B cell (primary cell): Measurements from ENCODE around the gene PAF1. TPM values are rescaled to one million over a fixed set of nuclear protein-coding genes. Genes with fewer than 3 reads are reported as not detected.

Experiments
- ATAC-seq: fragments of 200-7000 bp; cut with Tn5 transposase; one replicate; pipeline ENCODE4 v1.10.0; 2021; ENCODE audit warnings: low read depth, mild to moderate bottlenecking, moderate number of reproducible peaks, moderate library complexity
- CTCF ChIA-PET: fragments of 350-600 bp; sonication (Branson Sonifier 250); formaldehyde crosslinking; loops from one replicate; lab custom pipeline; 2021; ENCODE audit warnings: antibody characterized with exemption, inconsistent platforms; lab: Charles Lee
- POLR2A ChIA-PET: fragments of 350-600 bp; sonication (Branson Sonifier 250); formaldehyde crosslinking; loops from one replicate; lab custom pipeline; 2021; ENCODE audit warnings: antibody characterized with exemption; lab: Charles Lee
- DNase-seq: peaks from one replicate; pipeline ENCODE4 v3.0.0; 2013
- H2AFZ ChIP-seq: 2 replicates; pipeline ENCODE4 v1.6.1; 2012; ENCODE audit warnings: mild to moderate bottlenecking, low read depth, low read length; ENCODE audit not compliant: insufficient read depth, poor library complexity, severe bottlenecking
- H3K27ac ChIP-seq, 2 donors: 1 replicate in 1 of 2; 2 replicates in 1 of 2; pipeline ENCODE4 v1.5.1; 2012 to 2013; ENCODE audit warnings: low read length in 2 of 2, mild to moderate bottlenecking in 2 of 2, moderate library complexity in 1 of 2
- H3K27me3 ChIP-seq, 4 experiments: fragments of 200-600 bp in 1 of 4; sonication (generic) in 1 of 4; replicated peaks in 1 of 4; 1 replicate in 2 of 4; 2 replicates in 2 of 4; pipeline versions ENCODE4 v1.6.1 to v1.7.0; 2013 to 2016; ENCODE audit warnings: low read length in 3 of 4, mild to moderate bottlenecking in 2 of 4, mixed read lengths in 1 of 4, moderate library complexity in 1 of 4; ENCODE audit not compliant: insufficient read depth in 4 of 4, control insufficient read depth in 3 of 4; ENCODE audit errors: control extremely low read depth in 1 of 4
- H3K36me3 ChIP-seq, 2 experiments: replicated peaks in 1 of 2; 1 replicate in 1 of 2; 2 replicates in 1 of 2; pipeline versions ENCODE4 v1.6.1 to v1.7.1; 2013; ENCODE audit warnings: low read length in 1 of 2; ENCODE audit not compliant: insufficient read depth in 2 of 2, control insufficient read depth in 1 of 2; ENCODE audit errors: control extremely low read depth in 1 of 2, extremely low read depth in 1 of 2
- H3K4me1 ChIP-seq, 2 donors: fragments of 200-600 bp in 1 of 2; sonication (generic) in 1 of 2; 1 replicate in 1 of 2; 2 replicates in 1 of 2; pipeline versions ENCODE4 v1.5.1 to v1.6.1; 2013 to 2017; ENCODE audit warnings: low read length in 2 of 2; ENCODE audit not compliant: control insufficient read depth in 2 of 2, insufficient read depth in 2 of 2
- H3K4me2 ChIP-seq: replicated peaks from 2 replicates; pipeline ENCODE3; 2012; ENCODE audit warnings: mild to moderate bottlenecking, low read depth, low read length; ENCODE audit not compliant: poor library complexity, severe bottlenecking
- H3K4me3 ChIP-seq, 5 experiments: fragments of 200-600 bp in 1 of 5; sonication (generic) in 1 of 5; 1 replicate in 3 of 5; 2 replicates in 2 of 5; pipeline versions ENCODE4 v1.5.1 to v1.7.0; 2011 to 2016; ENCODE audit warnings: low read length in 4 of 5, mild to moderate bottlenecking in 4 of 5, low read depth in 2 of 5, control low read depth in 1 of 5, moderate library complexity in 1 of 5; ENCODE audit not compliant: insufficient read depth in 1 of 5; ENCODE audit errors: control extremely low read depth in 1 of 5, extremely low read depth in 1 of 5
- H3K79me2 ChIP-seq: fragments of 200-600 bp; sonication (generic); one replicate; pipeline ENCODE4 v1.6.0; 2016; ENCODE audit warnings: low read length; ENCODE audit not compliant: control insufficient read depth, insufficient read depth
- H3K9ac ChIP-seq: fragments of 200-600 bp; sonication (generic); 2 replicates; pipeline ENCODE4 v1.6.1; 2017; ENCODE audit warnings: mild to moderate bottlenecking, low read length, moderate library complexity
- H3K9me3 ChIP-seq, 3 donors: one replicate each; pipeline versions ENCODE4 v1.6.1 to v1.7.1; 2013; ENCODE audit warnings: low read length in 2 of 3; ENCODE audit not compliant: control insufficient read depth in 2 of 3, insufficient read depth in 1 of 3; ENCODE audit errors: control extremely low read depth in 1 of 3
- H4K20me1 ChIP-seq: 2 replicates; pipeline ENCODE4 v1.6.0; 2012; ENCODE audit warnings: mild to moderate bottlenecking, low read length; ENCODE audit not compliant: insufficient read depth, control insufficient read depth, poor library complexity, severe bottlenecking
- H3K27ac Mint-ChIP-seq: one replicate; pipeline ENCODE4 v1.8.0; 2021; ENCODE audit warnings: mixed read lengths
- H3K27me3 Mint-ChIP-seq: one replicate; pipeline ENCODE4 v1.8.0; 2021; ENCODE audit warnings: mixed read lengths
- H3K4me1 Mint-ChIP-seq: one replicate; pipeline ENCODE4 v1.8.0; 2021; ENCODE audit warnings: mixed read lengths
- H3K4me3 Mint-ChIP-seq: one replicate; pipeline ENCODE4 v1.8.0; 2021; ENCODE audit warnings: mixed read lengths
- H3K9me3 Mint-ChIP-seq: one replicate; pipeline ENCODE4 v1.8.0; 2022; ENCODE audit warnings: mixed read lengths; ENCODE audit not compliant: insufficient read depth
- EZH2 ChIP-seq: IDR thresholded peaks from 2 replicates; pipeline ENCODE4 v1.6.1; 2012; ENCODE audit warnings: borderline replicate concordance, low read depth, mild to moderate bottlenecking, moderate library complexity, low read length; ENCODE audit not compliant: insufficient read depth, poor library complexity, severe bottlenecking
- WGBS: methylation state at CpG from one replicate; pipeline ENCODE4 v1.1.5; 2013; ENCODE audit warnings: missing lambda C conversion rate; ENCODE audit not compliant: insufficient coverage; 5-methylcytosine and 5-hydroxymethylcytosine counted together
- intact Hi-C: fragments of 100-400 bp; cut with micrococcal nuclease; formaldehyde crosslinking; loops from one replicate; pipeline ENCODE4 v1.10.0; 2022
- polyA plus RNA-seq: library from polyadenylated mRNA; depleted of rRNA; stranded (reverse); fragments of >200 nt; gene quantifications from 2 replicates; pipeline ENCODE4 v1.2.3, GENCODE V29; 2012
- total RNA-seq, 2 donors: library from RNA; stranded (reverse); fragments of 120-200 nt in 1 of 2; gene quantifications; 1 replicate in 1 of 2; 2 replicates in 1 of 2; pipeline versions ENCODE4 v1.2.3 to v1.2.4, GENCODE V29; 2013 to 2022
- TF ChIP-seq, protein P1 (sequence below): fragments of 200-600 bp; IDR thresholded peaks from one replicate; pipeline ENCODE4 v1.8.0; 2022; ENCODE audit warnings: antibody characterized with exemption, mild to moderate bottlenecking

PAF1 gene
- total and polyA plus RNA-seq, 2 donors (not counting 1 experiment from before 2014, with no cell fraction given), result 59.9 to 387 TPM

DNA sequence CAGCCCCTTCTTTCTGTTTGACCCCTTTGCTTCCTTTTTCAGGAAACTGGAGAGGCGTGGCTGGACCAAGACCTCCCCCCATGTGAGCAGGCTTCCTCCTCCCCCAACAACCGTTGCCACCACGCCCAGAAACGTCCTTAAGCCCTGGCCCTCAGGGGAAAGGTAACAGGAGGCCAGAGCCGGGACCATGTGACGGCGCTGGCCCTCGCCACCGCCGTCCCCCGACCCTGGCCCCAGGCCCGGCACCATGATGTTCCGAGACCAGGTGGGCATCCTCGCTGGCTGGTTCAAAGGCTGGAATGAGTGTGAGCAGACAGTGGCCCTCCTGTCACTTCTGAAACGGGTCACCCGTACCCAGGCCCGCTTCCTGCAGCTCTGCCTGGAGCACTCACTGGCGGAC is 34.3 kb downstream of the PAF1 start:
- H3K4me1 Mint-ChIP-seq, result peaks cover 10% of the 10 kb centered on the region
- ChIA-PET CTCF (no interaction called here), POLR2A (no interaction called here)
- Histone ChIP-seq H3K79me2 (peaks cover 22% of the 10 kb centered on the region), H2AFZ (no peak overlapping the region), H3K9me3 (no peaks in the 10 kb centered on the region), H3K4me3 (no peak overlapping the region), H3K36me3 (peaks cover 10 to 84% of the 10 kb centered on the region in 2 experiments), H3K4me2 (no peak overlapping the region), H3K9ac (no peak overlapping the region), H3K4me1 (peaks cover 4 to 6% of the 10 kb centered on the region in 2 donors), H3K27me3 (no peaks in the 10 kb centered on the region), H4K20me1 (peaks cover 7% of the 10 kb centered on the region), H3K27ac (no peak overlapping the region)
- H3K9me3 Mint-ChIP-seq, result no peaks in the 10 kb centered on the region
- TF ChIP-seq EZH2, result no peak
- TF ChIP-seq, protein P1, sequence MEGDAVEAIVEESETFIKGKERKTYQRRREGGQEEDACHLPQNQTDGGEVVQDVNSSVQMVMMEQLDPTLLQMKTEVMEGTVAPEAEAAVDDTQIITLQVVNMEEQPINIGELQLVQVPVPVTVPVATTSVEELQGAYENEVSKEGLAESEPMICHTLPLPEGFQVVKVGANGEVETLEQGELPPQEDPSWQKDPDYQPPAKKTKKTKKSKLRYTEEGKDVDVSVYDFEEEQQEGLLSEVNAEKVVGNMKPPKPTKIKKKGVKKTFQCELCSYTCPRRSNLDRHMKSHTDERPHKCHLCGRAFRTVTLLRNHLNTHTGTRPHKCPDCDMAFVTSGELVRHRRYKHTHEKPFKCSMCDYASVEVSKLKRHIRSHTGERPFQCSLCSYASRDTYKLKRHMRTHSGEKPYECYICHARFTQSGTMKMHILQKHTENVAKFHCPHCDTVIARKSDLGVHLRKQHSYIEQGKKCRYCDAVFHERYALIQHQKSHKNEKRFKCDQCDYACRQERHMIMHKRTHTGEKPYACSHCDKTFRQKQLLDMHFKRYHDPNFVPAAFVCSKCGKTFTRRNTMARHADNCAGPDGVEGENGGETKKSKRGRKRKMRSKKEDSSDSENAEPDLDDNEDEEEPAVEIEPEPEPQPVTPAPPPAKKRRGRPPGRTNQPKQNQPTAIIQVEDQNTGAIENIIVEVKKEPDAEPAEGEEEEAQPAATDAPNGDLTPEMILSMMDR, result no peak
- no peak overlapping the region for H3K4me3 Mint-ChIP-seq
- DNase-seq (no peak), ATAC-seq (no peak)
- WGBS, result 91% methylated on average over 18 of the region's 18 CpGs
- H3K27me3 Mint-ChIP-seq, result no peaks in the 10 kb centered on the region
- no peak overlapping the region for H3K27ac Mint-ChIP-seq
- intact Hi-C loops, result no loop called here

- Histone ChIP-seq H3K79me2 (peaks cover 26% of the 10 kb centered on the region), H3K9me3 (no peaks in the 10 kb centered on the region), H3K27me3 (no peaks in the 10 kb centered on the region), H3K9ac (no peak overlapping the region), H4K20me1 (peaks cover 11% of the 10 kb centered on the region), H3K4me2 (no peak overlapping the region), H3K4me1 (peaks cover 10 to 12% of the 10 kb centered on the region in 2 donors), H3K4me3 (no peak overlapping the region), H3K36me3 (peaks cover 10 to 85% of the 10 kb centered on the region in 2 experiments), H2AFZ (no peak overlapping the region), H3K27ac (no peak overlapping the region)
- Mint-ChIP-seq H3K9me3 (no peaks in the 10 kb centered on the region), H3K4me3 (no peak overlapping the region), H3K27ac (no peak overlapping the region), H3K27me3 (no peaks in the 10 kb centered on the region), H3K4me1 (peaks cover 16% of the 10 kb centered on the region)
- POLR2A ChIA-PET, result no interaction called here
- CTCF ChIA-PET, result interaction anchor here (0.6 kb wide), 1 partner anchor 9 kb away, joined by 3 read pairs; no protein-coding TSS in a partner anchor
- no peak for TF ChIP-seq EZH2
- TF ChIP-seq, protein P1, result no peak
- intact Hi-C loops, result no loop called here
- ATAC-seq (no peak), DNase-seq (no peak)
- WGBS, result 100% methylated on average over 3 of the region's 3 CpGs
These were observed 34.8 kb downstream of the PAF1 start for GRCh38 chr19:39356073-39356472.
